Sciatic nerve (tissue), 2 donors: ENCODE data around the gene TAF15. TPM values are rescaled to one million over a fixed set of nuclear protein-coding genes. Genes with fewer than 3 reads are reported as not detected.

ENCODE experiments used
- ATAC-seq: fragments of 200-7000 bp; cut with Tn5 transposase; one replicate; pipeline ENCODE4 v1.9.1; 2020; ENCODE audit warnings: mild to moderate bottlenecking, moderate library complexity
- DNase-seq: peaks from one replicate; pipeline ENCODE4 v3.0.0-alpha.2; 2020; ENCODE audit warnings: low spot score
- intact Hi-C: fragments of 100-400 bp; cut with DNase I; formaldehyde crosslinking; loops from one replicate; pipeline ENCODE4 v1.14.2; 2022
- total RNA-seq: library from RNA; stranded (reverse); fragmentation: NEBNext Ultra II Directional; extraction: Animal tissue kit (Norgen Biotek cat#: 25700); gene quantifications from one replicate; pipeline ENCODE4 v1.2.1, GENCODE V29; 2021
- donor health status: DM: no; HTN: no; CAD: no.
- donor health status: DM: no; HTN: no; CAD: no.

TAF15 gene
- 183 TPM for total RNA-seq

DNA sequence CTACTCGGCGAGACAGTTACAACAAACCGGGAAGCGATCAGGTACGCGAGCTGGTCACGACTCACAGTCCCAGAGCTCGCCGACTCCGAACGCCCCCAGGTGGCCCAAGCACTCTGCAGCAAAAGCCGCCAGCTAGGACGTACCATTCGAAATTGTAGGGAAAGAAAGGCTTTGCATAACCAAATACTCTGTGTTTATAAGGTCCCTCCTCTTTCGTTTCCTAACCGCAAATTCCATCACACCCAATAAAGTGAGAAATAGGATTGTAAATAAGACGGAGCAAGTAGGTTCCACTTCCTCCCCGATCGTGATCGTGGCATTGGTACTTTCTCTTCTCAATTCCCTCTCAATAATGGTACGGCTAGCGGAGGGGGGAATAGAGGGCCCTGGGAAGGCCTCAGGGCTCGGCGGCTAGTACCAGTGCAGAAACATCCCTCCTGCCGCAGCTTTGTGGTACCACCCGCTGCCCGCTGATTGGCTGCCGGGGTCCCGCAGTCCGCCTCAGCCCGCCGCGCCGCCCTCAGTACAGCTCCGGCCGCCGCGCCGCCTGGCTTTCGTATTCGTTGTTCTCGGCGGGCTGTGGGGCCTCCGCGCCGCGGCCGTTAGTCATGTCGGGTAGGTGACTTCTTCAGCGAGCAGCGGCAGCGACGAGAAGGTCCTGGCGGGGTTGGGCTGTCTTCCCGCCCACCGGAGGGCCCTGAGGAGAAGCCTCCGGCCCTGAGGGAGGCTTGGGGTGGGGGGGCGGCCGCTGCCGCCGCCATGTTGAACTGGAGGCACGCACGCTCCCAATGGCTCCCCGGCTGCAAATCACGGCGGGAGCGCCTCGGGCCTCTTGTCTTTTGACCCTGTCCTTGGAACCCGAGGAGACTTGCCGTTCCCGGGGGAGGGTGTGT is at the start of gene TAF15:
TAF15 (plus strand) TSS at position 523 of the 893 bp plus-strand sequence; CDS start at position 609, 86 bp downstream.
- DNase-seq (peak; percentile 96), ATAC-seq (peak; percentile 98)
- intact Hi-C loops = no loop called here

DNA sequence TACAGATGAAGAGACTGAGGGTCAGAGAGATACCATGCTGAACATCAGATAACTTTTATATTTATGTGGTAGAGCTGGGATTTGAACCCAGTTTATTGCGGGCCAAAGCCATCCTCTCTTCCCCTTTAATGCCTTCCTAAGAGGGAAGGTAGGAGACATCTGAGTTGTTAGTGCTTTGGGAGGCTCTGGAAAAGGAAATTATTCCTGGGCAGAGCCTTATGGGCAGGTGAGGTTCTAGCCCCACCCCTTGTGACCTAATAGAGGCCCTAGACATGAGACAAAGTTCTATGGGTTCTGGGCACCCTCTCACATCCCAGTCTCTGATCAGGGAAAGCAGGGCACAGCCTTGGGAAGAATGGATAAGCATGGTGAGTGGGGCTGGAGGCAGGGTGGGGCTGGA is 48.7 kb upstream of the TAF15 start, which contains the start of gene C17orf50:
C17orf50 (plus strand) TSS at position 301 of the 400 bp plus-strand sequence; CDS start at position 356, 55 bp downstream.
- DNase-seq (no peak), ATAC-seq (no peak)
- intact Hi-C loops = no loop called here

DNA sequence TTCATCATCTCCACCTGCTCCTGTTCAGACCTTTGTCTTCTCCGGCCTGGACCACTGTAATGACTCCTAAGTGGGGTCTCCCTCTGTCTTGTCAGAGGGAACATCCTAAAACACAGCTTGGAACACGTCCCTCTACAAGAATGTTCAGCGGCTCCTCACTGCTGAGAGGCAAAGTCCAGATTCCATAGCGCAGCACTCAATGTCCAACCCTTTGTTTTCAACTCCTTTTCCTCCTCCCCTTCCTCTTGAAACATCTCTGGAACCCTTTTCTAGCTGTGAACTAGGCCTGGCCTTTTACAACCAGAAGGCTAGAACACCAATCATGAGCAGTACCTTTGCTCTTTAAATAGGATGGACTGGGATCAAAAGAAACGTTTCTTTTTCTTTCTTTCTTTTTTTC is 47.7 kb upstream of the TAF15 start:
- intact Hi-C loops = no loop called here
- ATAC-seq (no peak), DNase-seq (no peak)

DNA sequence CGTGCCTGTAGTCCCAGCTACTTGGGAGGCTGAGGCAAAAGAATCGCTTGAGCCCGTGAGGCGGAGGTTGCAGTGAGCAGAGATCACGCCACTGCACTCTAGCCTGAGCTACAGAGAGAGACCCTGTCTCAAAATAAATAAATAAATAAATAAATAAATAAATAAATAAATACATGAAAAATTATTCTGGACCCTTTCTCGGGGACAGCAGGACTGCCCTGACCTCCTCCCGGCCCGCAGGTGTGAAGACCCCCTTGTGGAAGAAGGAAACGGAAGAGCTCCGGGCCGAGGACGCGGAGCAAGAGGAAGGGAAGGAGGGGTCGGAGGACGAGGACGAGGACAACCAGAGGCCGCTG is 45.5 kb upstream of the TAF15 start:
- intact Hi-C loops = loop anchor here (2.0 kb wide), 1 partner anchor 41 kb away; no protein-coding TSS in a partner anchor
- no peak for ATAC-seq
- no peak for DNase-seq

DNA sequence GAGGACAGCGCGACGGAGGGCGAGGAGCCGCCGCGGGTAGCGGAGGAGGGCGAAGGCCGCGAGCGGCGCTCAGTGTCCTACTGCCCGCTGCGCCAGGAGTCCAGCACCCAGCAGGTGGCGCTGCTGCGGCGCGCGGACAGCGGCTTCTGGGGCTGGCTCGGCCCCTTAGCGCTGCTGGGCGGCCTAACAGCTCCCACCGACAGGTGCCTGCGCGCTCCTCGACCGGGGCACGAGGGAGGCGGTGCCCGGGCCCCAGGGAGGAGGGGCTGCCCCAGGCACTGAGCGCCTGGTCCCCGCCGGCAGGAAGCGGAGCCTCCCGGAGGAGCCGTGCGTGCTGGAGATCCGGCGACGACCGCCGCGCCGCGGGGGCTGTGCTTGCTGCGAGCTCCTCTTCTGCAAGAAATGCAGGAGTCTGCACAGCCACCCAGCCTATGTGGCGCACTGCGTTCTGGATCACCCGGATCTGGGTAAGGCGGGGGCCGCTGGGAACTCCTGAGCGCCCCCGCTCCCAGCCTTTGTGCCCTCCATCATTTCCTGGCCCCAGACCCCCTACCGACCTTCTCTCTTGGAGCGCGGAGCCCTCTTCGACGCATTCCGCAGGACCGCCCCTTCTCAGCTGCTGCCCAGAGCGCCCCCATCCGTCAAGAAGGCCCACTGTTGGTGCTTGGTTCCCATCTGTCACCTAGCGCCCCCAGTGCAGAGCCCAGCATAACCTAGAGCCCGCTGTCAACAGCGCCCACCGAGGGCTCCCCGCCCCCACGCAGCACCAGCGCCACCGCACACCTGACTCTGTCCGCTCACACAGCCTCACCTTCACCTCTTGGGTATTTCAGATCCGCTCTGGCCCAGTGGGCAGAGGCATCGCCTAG is 44.9 kb upstream of the TAF15 start:
- ATAC-seq (peak; percentile 90), DNase-seq (peak; percentile 91)
- intact Hi-C loops = loop anchor here (2.0 kb wide), 1 partner anchor 40 kb away; no protein-coding TSS in a partner anchor

DNA sequence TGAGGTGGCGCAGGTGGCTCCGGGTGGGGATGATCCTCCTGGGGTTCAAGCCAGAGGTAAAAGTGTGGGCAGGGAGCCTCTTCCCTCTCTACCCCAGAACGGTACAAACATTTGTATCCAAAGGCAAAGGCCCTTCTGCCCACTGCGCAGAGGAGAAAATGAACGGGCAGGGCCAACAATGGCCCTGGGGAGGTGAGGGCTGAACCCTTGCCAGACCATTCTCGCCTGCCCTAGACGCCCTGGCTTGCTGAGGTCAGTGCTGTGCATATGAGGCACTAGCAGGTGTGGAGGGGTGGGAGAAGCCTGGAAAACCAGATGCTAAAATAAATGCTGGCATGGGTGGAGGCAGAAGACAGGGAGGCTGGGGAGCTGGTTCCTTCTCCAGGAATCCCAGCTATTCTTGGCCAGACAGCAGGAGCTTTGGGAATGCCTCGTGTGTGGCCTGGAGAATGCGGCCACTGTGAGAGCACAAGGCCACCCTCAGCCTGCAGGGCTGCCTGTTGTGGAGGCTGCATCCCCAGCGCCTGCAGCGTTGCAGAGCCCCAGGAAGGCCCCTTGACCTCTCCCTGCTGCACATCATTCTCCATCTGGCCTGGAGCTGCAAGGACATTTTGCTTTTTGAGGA is 44.1 kb upstream of the TAF15 start:
- DNase-seq (no peak), ATAC-seq (peak; percentile 67)
- intact Hi-C loops = loop anchor here (2.0 kb wide), 1 partner anchor 40 kb away; no protein-coding TSS in a partner anchor

DNA sequence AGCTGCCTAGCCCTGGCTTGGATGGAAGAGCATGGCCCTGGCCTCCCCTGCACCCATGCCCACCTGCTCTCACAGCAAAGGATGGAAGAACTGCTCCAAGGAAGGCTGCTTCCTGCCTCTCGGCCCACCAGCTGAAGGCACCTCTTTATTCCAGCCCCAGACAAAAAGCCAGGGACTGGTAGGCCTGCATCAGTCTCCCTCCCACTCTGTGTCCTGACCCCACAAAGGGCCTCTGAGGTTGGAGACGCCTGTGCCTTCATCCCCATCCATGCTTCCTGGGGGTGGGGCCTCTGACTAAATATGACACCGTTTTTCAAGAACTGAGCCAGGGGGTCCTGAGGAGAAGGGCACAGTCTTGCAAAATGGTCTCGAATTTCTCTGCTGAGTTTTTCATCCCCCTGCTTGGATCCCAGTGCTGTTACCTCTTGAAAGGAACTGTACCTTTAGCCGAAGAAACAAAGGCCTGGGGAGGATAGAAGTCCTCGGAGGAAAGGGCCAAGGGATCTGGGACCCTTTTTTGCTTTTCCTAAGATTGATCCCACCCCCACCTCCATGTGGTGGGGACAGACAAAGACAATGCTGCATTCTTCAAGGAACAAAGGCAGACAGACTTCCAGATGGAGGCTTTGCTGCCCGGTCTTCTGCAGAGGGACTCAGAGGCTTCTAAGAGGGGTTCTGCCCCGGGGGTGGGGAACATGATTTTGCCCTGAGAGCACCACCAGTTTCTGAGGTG is 43.4 kb upstream of the TAF15 start:
- intact Hi-C loops = loop anchor here (2.0 kb wide), 1 partner anchor 39 kb away; no protein-coding TSS in a partner anchor
- DNase-seq (no peak), ATAC-seq (peak; percentile 1)

DNA sequence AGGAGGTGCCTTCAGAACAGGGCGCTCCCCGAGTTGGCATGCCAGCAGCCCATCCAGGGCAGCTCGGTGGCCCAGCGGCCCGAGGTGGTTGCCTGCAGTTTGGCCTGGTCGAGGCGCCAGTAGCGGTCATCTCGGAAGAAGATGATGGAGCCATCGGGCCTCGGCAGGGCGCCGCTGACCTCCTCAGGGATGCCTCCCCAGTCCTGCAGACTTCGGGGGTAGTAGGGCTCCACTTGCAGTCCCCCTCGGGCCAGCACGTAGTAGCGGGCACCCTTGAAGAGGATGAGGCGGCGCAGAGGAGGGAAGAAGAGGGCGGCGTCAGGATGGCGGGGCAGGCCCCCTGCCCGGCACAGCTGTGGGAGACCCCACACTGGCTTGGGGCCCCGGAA is 42.8 kb upstream of the TAF15 start:
- DNase-seq (no peak), ATAC-seq (no peak)
- intact Hi-C loops = no loop called here

DNA sequence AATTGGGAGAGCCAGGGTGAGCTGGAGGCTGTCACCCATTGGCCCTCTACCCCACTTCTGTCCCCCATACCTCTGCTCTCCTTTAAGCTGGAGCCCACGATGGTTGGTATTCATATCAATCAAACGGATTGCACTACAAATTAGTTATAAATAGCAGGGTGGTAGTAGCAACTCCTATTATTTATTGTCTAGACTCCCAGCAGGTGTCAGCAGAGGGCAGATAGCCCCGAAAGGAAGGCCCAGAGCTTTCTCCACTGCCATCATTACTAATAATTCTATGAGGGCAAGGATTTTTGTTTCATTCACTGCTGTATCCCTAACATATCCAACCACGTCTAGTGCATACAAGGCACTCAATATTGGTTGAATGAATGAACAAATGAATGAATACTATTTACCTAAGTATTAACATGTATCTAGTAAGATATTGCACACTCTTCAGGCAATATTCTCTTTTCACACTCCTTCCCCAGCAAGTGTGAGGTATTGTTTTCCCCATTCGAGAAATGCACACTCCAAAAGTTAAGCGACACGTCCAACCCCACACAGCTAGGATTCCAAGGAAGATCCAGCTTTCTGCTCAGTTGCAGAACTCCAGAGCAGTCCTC is 42.3 kb upstream of the TAF15 start:
- intact Hi-C loops = no loop called here

DNA sequence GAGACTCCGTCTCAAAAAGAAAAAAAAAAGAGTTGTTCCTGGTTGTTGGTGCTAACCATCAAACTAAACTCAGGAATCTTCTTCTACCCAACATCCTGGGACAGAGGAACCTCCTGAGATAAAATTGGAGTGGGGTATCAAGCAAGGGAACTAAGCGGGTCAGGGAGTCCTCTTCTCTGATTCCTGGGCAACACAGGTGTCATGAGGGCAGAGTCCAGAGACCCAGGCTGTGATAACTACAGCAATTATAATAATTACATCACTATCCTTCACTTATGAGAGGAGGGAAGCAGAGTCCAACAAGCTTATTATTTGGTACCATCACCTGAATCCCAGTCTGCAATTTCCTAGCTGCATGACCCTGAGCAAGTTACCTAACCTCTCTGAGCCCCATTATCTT is 40.5 kb upstream of the TAF15 start:
- no peak for DNase-seq
- ATAC-seq = no peak
- intact Hi-C loops = no loop called here

More for the DNA sequence above, 42.3 kb upstream of the TAF15 start:
- ATAC-seq = no peak
- no peak for DNase-seq

DNA sequence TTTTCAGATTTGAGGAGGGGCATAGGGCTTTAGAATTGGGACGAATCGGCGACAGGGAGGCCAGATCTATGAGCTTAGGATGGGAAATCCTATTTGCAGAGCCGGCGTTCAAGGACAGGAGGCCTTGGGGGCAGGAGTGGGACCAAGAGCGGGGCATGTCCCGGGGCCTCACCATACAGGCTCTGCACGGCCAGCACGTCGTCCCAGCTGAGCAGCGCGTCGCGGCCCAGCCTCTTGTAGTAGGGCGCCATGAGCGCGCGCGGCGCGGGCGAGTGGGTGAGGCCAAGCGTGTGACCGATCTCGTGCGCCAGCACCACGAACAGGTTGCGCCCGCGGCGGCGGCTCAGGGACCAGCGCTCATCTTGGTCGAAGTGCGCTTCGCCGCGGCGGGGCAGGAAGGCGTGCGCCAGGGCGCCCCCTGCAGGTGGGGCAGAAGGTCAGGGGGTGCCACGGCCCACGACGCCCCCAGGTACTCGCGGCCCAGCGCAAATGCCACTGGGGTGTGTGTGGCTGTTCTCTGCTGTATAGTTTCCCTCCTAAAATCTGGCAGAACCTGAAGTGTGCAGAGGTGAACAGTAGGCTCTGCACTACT is 39.3 kb upstream of the TAF15 start:
- DNase-seq (no peak), ATAC-seq (no peak)
- intact Hi-C loops = no loop called here

DNA sequence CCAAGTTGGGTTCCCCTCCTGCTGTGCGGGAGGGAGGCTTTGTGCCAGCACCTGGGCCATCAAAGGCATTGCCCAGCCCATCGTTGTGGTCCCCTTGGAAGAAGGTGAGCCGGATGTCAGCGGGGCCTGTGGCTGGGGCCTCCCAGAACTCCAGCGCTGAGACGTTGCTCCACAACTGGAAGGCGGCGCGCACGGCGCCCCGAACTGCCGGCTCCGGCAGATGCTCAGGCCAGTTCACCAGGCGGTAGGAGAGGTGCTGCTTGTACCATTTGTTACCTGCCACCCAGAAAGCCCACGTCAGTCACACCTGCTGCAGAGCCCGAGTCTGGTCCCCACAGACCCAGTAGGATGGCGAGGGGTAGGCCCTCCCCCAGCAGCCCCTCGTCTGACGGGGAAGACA is 36.2 kb upstream of the TAF15 start:
- ATAC-seq (no peak), DNase-seq (no peak)
- intact Hi-C loops = no loop called here

DNA sequence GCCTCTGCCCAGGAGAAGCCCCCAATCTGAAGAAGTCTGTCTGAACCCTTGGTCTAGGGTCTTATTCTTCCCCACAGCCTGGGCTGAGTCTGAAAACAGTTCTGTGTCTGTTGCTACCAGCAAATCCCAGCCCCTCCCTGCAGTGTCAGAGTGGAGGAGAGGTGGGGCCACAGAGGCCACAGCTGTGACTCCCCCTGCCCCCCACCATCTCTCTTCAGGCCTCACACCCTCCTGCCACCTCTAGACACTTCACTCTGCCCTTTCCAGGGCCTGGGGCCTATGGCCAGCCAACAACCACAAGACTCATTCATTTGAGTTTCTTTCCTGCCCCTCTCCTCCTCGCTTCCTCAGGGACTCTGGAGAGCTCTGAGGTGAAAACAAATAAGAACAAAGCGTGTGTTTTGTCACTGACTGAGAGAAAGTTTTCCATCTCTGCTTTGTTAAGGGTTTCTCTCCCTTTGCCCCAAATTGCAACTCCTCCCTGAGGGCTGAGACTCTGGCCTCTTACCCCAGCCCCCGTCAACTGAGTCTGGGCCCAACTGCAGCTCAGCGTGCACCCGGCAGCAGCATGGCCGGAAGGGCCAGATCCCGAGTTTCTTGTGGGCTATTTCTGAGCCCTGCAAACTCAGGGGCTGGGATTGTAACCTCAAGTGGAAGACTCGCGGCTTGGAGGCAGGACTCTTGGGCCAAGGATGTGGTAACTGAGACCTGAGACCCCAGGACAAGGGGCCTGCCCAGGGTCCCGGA is 35.4 kb upstream of the TAF15 start:
- intact Hi-C loops = no loop called here
- DNase-seq = no peak
- ATAC-seq = peak; percentile 86

DNA sequence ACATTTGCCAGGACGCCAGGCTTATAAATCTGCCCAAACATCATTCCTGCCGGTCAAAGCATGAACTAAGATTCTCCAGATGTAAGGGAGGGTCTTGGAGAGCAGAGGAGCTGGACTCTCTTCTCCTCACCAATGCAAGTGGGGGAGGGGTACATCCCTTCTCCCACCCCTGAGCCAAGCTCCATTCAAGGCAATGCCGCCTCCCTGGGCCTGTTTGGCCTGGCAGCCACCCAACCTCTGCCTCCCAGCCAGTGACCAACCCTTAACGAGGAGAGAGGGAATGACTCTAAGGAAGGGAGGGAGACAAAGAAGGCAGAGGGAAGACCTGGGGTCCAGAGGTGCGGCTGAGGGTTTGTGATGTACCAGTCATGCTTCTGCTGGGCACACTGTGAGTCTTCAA is 34.8 kb upstream of the TAF15 start:
- ATAC-seq (peak; percentile 46), DNase-seq (no peak)
- intact Hi-C loops = no loop called here

DNA sequence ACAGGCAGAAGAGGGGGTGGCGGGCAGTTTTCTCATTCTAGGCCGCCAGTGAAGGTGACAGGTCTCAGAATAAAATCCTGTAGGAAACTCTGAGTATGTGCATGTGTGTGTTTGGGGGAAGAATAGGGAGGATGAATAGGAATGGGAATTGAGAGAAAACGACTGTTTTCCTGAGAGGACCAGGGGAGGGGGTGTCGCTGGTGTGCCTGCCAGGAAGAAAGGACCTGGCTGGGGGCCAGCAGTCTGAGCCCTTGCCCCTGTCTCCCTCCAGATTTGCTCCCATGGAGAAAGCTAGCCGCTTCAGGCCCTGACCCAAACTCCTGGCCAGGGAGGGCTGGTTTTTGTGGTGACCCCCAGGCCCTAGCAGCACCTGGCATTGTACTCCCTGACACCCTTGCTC is 34.2 kb upstream of the TAF15 start:
- DNase-seq (no peak), ATAC-seq (no peak)
- intact Hi-C loops = no loop called here

DNA sequence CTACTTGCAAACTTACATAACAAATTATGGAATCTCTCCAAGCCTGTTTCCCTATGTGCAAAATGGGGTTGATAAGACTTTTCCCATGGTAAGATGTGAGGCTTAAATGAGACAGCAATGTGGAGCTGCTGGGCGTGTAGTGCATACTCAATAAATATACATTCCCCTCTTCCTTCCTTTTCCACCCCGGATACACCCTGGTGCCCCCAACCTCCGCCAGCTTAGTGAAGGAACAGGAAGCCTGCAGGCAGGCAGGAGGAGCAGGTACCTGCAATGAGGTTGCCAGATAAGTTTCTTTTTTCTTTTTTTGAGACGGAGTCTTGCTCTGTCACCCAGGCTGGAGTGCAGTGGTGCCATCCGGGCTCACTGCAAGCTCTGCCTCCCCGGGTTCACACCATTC is 33.7 kb upstream of the TAF15 start:
- intact Hi-C loops = no loop called here

DNA sequence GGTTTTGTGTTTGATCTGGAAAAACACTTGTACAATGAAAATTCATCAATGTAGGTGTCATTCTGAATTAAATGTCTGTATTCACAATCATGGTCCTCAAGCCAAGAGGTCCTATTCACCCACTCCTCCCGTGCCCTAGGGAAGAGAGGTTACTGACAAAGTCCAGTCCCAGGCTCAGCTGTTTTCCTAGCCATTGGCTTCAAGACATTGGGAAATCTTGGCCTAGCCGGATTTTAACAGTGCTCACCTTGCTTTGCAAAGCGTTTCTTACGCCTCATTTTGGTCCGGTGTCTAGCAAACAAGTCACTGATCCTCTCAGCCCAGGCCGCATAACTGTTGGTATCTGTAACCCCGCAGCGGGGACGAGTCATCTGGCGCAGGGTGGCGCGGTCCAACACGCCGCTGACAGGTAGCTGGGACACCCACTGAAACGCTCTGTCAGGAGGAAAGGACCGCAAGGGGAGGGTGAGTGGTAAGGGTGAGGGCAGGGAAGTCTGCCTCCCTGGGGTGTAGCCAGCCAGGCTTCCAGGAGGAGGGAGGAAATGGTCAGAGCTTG is 30.6 kb upstream of the TAF15 start:
- DNase-seq (no peak), ATAC-seq (no peak)
- intact Hi-C loops = no loop called here

More for the DNA sequence above, 33.7 kb upstream of the TAF15 start:
- DNase-seq (no peak), ATAC-seq (no peak)
